Heart right ventricle (tissue), 16 donors: Measurements from ENCODE around the gene DNAH14. TPM values are rescaled to one million over a fixed set of nuclear protein-coding genes. Genes with fewer than 3 reads are reported as not detected.

ENCODE experiments used
- ATAC-seq, 8 donors: fragments of 200-7000 bp; cut with Tn5 transposase; one replicate each; pipeline ENCODE4 v1.9.1; 2020; ENCODE audit warnings: mild to moderate bottlenecking in 8 of 8, moderate library complexity in 8 of 8, moderate number of reproducible peaks in 1 of 8
- DNase-seq, 2 donors: peaks; one replicate each; pipeline ENCODE4 v3.0.0-alpha.2; 2020
- H3K27ac ChIP-seq, 10 donors: fragments of 200-600 bp; sonication (generic) in 2 of 10; one replicate each; pipeline versions ENCODE4 v1.5.0 to v1.8.0; 2020 to 2022; ENCODE audit warnings: mild to moderate bottlenecking in 3 of 10
- H3K27me3 ChIP-seq, 7 donors: fragments of 200-600 bp; one replicate each; pipeline ENCODE4 v1.8.0; 2021 to 2022; ENCODE audit warnings: mild to moderate bottlenecking in 2 of 7
- H3K36me3 ChIP-seq, 9 donors: fragments of 200-600 bp; sonication (generic) in 1 of 9; one replicate each; pipeline versions ENCODE4 v1.5.0 to v1.8.0; 2020 to 2022; ENCODE audit warnings: mild to moderate bottlenecking in 2 of 9
- H3K4me1 ChIP-seq, 9 donors: fragments of 200-600 bp; sonication (generic) in 1 of 9; one replicate each; pipeline versions ENCODE4 v1.5.0 to v1.8.0; 2020 to 2022; ENCODE audit warnings: mild to moderate bottlenecking in 4 of 9
- H3K4me3 ChIP-seq, 10 donors: fragments of 200-600 bp; sonication (generic) in 2 of 10; one replicate each; pipeline versions ENCODE4 v1.5.0 to v1.8.0; 2020 to 2022; ENCODE audit warnings: mild to moderate bottlenecking in 7 of 10, moderate library complexity in 2 of 10
- H3K9me3 ChIP-seq, 11 donors: fragments of 200-600 bp in 10 of 11; sonication (generic) in 2 of 11; one replicate each; pipeline versions ENCODE4 v1.5.0 to v1.8.0; 2013 to 2022; ENCODE audit warnings: mild to moderate bottlenecking in 2 of 11, control low read depth in 1 of 11, moderate library complexity in 1 of 11
- WGBS, 2 donors: extraction: QIAGEN DNeasy Blood & Tissue Kit; methylation state at CpG; one replicate each; pipeline ENCODE4 v1.1.7; 2013; ENCODE audit warnings: inconsistent platforms in 1 of 2; 5-methylcytosine and 5-hydroxymethylcytosine counted together
- intact Hi-C, 10 donors: fragments of 100-400 bp; cut with DNase I; formaldehyde crosslinking; loops; one replicate each; pipeline versions ENCODE4 v1.11.1 to v1.14.2; 2022
- polyA plus RNA-seq, 2 donors: library from polyadenylated mRNA; stranded (reverse); fragments of 200-250 nt; gene quantifications; one replicate each; pipeline ENCODE4 v1.2.3, GENCODE V29; 2013
- total RNA-seq, 10 donors: library from RNA; stranded (reverse); fragmentation: NEBNext Ultra II Directional in 3 of 10; extraction: Animal tissue kit (Norgen Biotek cat#: 25700) in 3 of 10; gene quantifications; one replicate each; pipeline versions ENCODE4 v1.2.1 to v1.2.4, GENCODE V29; 2021 to 2023
- TF ChIP-seq, protein P1 (sequence below), 9 donors: fragments of 200-600 bp; sonication (generic) in 2 of 9; IDR thresholded peaks; one replicate each; pipeline versions ENCODE4 v1.5.0 to v1.8.0; 2021 to 2022; ENCODE audit warnings: antibody characterized with exemption in 9 of 9, mild to moderate bottlenecking in 5 of 9, moderate library complexity in 1 of 9
- donor health status: Arrhythmogenic right ventricular cardiomyopathy.
- donor health status: ischemic (EF 13 %, LVEDD 7.1; RV severe dilation, severe dysfunction).
- donor health status: healthy with polysubstance abuse.
- donor health status: DM: no; HTN: yes; CAD: no.
- donor health status: DM: no; HTN: no; CAD: no.
- donor health status: ischemic (EF 25% LVEDD 6.9; RV normal size, moderate dysfunction).
- donor health status: ischemic (EF 25% LVEDD 5.7; RV mildly dilated, moderate dysfunction).
- donor health status: healthy.
- donor health status: DM: yes; HTN: yes; CAD: no.
- donor health status: Ischemic cardiomyopathy.
- donor health status: ischemic (EF 35%, LVEDD 5.7; RV mildly dilated, moderate dysfunction).
- donor health status: nonischemic (EF 11% LVEDD 7.7; RV severe dilation, severe dysfunction).
- donor health status: DM: yes; HTN: yes; CAD: no.
- donor health status: PGD.
- donor health status: ischemic (EF 29% LVEDD 5.4; RV normal size, mild dysfunction).
- donor health status: nonischemic (EF 23%, LVEDD 6.1; RV moderate dilation, normal function).

Gene DNAH14
- total and polyA plus RNA-seq, 12 donors, result 0.12 to 8.0 (median 2.0) TPM

DNA sequence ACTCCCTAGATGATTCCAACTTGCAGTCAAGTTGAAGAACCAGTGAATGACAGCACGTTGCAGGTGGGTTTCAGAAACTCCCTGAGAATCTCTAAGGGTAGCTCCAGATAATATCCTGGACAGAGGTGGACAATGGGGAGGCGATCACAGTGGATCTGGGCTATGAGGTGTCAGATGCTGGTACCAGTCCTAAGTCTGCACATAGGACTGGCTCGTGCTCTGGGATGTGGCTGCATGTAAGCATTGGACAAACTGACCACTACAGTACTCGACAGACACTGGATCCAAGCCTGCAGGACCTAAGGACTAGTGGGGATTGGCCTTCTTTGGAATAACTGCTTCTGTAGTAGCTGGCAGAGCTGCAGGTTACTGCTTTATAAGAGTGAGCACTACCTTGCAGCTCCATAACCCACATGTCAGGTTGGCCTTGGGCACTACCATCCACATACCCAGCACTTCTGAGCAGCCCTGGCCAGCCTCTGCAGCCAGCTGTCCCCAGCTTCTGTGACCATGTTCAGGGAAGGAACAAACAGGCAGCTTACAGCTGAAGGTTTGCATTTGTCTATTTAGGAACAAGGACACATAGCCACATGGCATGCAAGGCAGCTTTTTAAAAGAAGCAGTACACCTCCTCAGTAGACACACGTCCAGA, 33.2 kb upstream of the DNAH14 start:
- no peak for ATAC-seq
- 79 to 87% methylated on average over 5 of the region's 5 CpGs for WGBS, 2 donors

DNA sequence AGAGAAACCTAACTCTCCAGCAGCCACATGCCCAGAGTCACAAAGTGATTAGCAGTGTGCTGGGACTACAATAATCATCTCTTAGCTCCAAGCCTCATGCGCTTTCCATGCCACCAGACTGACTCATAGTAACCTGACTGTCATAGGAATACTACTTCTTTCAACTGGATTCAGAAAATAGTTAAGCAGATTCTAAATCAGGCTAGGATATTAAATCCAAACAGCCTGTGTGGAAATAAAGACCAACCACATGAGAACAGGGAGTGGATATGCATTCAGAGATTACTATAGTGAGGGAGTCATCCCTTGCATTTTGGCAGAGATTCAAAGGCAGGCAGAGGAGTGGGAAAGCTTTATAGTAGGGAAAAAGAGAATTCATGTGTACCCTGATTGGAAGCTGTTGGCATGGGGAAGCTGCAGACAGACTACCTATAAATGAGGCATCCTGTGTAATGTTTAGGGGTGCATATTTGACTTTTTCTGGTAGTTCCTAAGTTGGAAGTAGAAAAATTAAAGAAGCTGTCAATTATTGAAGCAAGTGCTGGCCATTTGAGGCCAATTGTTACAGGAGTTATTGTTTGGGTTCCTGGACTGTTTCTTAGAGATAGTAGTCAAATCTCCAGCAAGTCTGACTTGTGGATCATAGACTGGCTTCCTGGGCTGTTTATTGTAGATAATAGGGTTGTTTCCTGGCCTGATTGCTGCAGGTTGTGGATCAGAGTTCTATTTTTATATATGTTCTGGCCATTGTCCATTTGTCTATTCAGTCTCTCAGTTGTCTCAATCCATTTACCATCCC, 31.7 kb upstream of the DNAH14 start:
- ATAC-seq (no peak), DNase-seq (no peak)
- WGBS, 2 donors, result 89 to 95% methylated on average over 1 of the region's 1 CpG
- Histone ChIP-seq H3K27me3 (peaks cover 0 to 14% (median 0%) of the 10 kb centered on the region in 7 donors), H3K4me1 (no peaks in the 10 kb centered on the region), H3K4me3 (no peak overlapping the region), H3K36me3 (no peaks in the 10 kb centered on the region), H3K9me3 (peaks cover 0 to 12% (median 0%) of the 10 kb centered on the region in 11 donors), H3K27ac (no peak overlapping the region)
- TF ChIP-seq, protein P1, sequence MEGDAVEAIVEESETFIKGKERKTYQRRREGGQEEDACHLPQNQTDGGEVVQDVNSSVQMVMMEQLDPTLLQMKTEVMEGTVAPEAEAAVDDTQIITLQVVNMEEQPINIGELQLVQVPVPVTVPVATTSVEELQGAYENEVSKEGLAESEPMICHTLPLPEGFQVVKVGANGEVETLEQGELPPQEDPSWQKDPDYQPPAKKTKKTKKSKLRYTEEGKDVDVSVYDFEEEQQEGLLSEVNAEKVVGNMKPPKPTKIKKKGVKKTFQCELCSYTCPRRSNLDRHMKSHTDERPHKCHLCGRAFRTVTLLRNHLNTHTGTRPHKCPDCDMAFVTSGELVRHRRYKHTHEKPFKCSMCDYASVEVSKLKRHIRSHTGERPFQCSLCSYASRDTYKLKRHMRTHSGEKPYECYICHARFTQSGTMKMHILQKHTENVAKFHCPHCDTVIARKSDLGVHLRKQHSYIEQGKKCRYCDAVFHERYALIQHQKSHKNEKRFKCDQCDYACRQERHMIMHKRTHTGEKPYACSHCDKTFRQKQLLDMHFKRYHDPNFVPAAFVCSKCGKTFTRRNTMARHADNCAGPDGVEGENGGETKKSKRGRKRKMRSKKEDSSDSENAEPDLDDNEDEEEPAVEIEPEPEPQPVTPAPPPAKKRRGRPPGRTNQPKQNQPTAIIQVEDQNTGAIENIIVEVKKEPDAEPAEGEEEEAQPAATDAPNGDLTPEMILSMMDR (IDR thresholded peaks at IDR 0.05), result no peak
- intact Hi-C loops, result no loop called here

More for the DNA sequence above, 33.2 kb upstream of the DNAH14 start:
- no peaks in the 10 kb centered on the region for H3K4me1 ChIP-seq
- H3K9me3 ChIP-seq, result peaks cover 0 to 12% (median 0%) of the 10 kb centered on the region in 11 donors
- TF ChIP-seq, protein P1 (IDR thresholded peaks at IDR 0.05), result no peak
- intact Hi-C loops, result no loop called here
- no peaks in the 10 kb centered on the region for H3K36me3 ChIP-seq
- H3K27ac ChIP-seq, result no peak overlapping the region
- DNase-seq, result no peak
- no peak overlapping the region for H3K4me3 ChIP-seq
- peaks cover 0 to 14% (median 0%) of the 10 kb centered on the region in 7 donors for H3K27me3 ChIP-seq

DNA sequence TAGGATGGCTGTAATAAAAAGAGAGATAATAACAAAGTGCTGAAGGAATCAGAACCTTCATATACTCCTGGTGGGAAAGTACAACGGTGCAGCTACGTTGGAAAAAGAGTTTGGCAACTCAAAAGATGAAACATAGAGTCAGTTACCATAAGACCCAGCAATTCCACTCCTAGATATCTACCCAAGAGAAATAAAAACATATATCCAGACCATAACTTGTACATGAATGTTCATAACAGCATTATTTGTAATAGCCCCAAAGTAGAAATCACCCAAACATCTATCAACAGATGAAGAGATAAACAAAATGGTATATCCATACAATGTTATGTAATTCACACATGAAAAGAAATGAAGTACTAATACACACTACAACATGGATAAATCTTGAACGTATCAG, 30.5 kb upstream of the DNAH14 start:
- no peak for DNase-seq
- H3K36me3 ChIP-seq, result no peaks in the 10 kb centered on the region
- H3K27ac ChIP-seq, result no peak overlapping the region
- TF ChIP-seq, protein P1 (IDR thresholded peaks at IDR 0.05), result no peak
- WGBS, 2 donors, result 85 to 86% methylated on average over 3 of the region's 3 CpGs
- H3K9me3 ChIP-seq, result peaks cover 0 to 12% (median 0%) of the 10 kb centered on the region in 11 donors
- H3K4me1 ChIP-seq, result no peaks in the 10 kb centered on the region
- no peak overlapping the region for H3K4me3 ChIP-seq
- ATAC-seq, result no peak
- intact Hi-C loops, result no loop called here
- H3K27me3 ChIP-seq, result peaks cover 0 to 14% (median 5%) of the 10 kb centered on the region in 7 donors

DNA sequence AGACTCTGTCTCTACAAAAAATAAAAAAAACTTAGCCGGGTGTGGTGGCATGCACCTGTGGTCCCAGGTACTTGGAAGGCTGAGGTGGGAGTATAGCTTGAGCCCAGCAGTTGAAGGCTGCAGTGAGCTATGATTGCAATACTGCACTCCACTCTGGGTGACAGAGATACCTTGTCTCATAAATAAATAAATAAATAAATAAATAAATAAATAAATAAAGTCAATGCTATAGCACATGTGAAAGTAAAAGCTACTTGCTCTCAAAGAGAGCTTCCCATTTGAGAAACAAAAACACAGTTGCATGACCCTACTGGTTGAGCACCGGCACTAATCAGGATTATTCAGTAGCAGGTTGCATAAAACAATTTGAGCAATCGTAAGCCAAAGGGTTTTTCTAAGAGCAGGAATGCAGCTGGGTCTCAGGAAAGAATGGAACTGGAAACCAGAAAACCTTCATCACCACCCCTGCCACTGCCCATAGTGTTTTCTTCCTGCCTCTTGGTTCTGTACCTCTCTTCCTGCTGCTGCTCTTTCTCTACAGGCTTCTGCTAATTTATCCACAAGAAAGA, 29.3 kb upstream of the DNAH14 start:
- intact Hi-C loops, result no loop called here
- Histone ChIP-seq H3K27me3 (peaks cover 0 to 26% (median 9%) of the 10 kb centered on the region in 7 donors), H3K27ac (no peak overlapping the region), H3K4me1 (no peaks in the 10 kb centered on the region), H3K9me3 (peaks cover 0 to 12% (median 0%) of the 10 kb centered on the region in 11 donors), H3K4me3 (no peak overlapping the region), H3K36me3 (no peaks in the 10 kb centered on the region)
- TF ChIP-seq, protein P1 (IDR thresholded peaks at IDR 0.05), result no peak
- ATAC-seq (no peak), DNase-seq (no peak)
- WGBS, 2 donors, result 82 to 89% methylated on average over 3 of the region's 3 CpGs
